Aorta (tissue), 5 donors: ENCODE measurements around the gene FBXW8. TPM values are rescaled to one million over a fixed set of nuclear protein-coding genes. Genes with fewer than 3 reads are reported as not detected.

Source experiments
- ATAC-seq: fragments of 200-7000 bp; cut with Tn5 transposase; one replicate; pipeline ENCODE4 v1.9.1; 2022; ENCODE audit warnings: moderate library complexity; ENCODE audit not compliant: low FRiP score
- DNase-seq, 2 donors: peaks; one replicate each; pipeline ENCODE4 v3.0.0-alpha.2; 2020
- H3K27ac ChIP-seq, 2 donors: one replicate each; pipeline ENCODE4 v1.5.1; 2013; ENCODE audit warnings: low read length in 2 of 2, mild to moderate bottlenecking in 2 of 2, moderate library complexity in 2 of 2, control low read depth in 1 of 2, inconsistent platforms in 1 of 2, low read depth in 1 of 2
- H3K27me3 ChIP-seq, 2 donors: one replicate each; pipeline ENCODE4 v1.6.1; 2013; ENCODE audit warnings: control low read depth in 1 of 2, low read length in 1 of 2, mild to moderate bottlenecking in 1 of 2, moderate library complexity in 1 of 2; ENCODE audit not compliant: insufficient read depth in 2 of 2, control insufficient read depth in 1 of 2
- H3K36me3 ChIP-seq, 2 donors: one replicate each; pipeline ENCODE4 v1.6.1; 2013; ENCODE audit warnings: control low read depth in 1 of 2, low read length in 1 of 2, mild to moderate bottlenecking in 1 of 2; ENCODE audit not compliant: insufficient read depth in 2 of 2, control insufficient read depth in 1 of 2
- H3K4me1 ChIP-seq, 2 donors: one replicate each; pipeline ENCODE4 v1.6.1; 2013; ENCODE audit warnings: low read length in 2 of 2, control low read depth in 1 of 2, mild to moderate bottlenecking in 1 of 2, moderate library complexity in 1 of 2; ENCODE audit not compliant: insufficient read depth in 2 of 2, control insufficient read depth in 1 of 2
- H3K4me3 ChIP-seq, 2 donors: one replicate each; pipeline ENCODE4 v1.5.1; 2013; ENCODE audit warnings: low read length in 2 of 2, control low read depth in 1 of 2, mild to moderate bottlenecking in 1 of 2
- H3K9me3 ChIP-seq: one replicate; pipeline ENCODE4 v1.6.1; 2013; ENCODE audit warnings: mild to moderate bottlenecking, low read length; ENCODE audit not compliant: control insufficient read depth
- WGBS, 2 donors: extraction: QIAGEN DNeasy Blood & Tissue Kit; methylation state at CpG; one replicate each; pipeline ENCODE4 v1.1.7; 2013; 5-methylcytosine and 5-hydroxymethylcytosine counted together
- intact Hi-C, 2 donors: fragments of 100-400 bp; cut with DNase I; formaldehyde crosslinking; loops; one replicate each; pipeline versions ENCODE4 v1.14.2 to v1.15.0; 2022
- polyA plus RNA-seq, 2 donors: library from polyadenylated mRNA; stranded (reverse); fragments of 200-250 nt; gene quantifications; one replicate each; pipeline ENCODE4 v1.2.3, GENCODE V29; 2013
- total RNA-seq, 2 donors: library from RNA; stranded (reverse); fragmentation: NEBNext Ultra II Directional; extraction: Animal tissue kit (Norgen Biotek cat#: 25700); gene quantifications; one replicate each; pipeline ENCODE4 v1.2.1, GENCODE V29; 2021
- donor health status: healthy with polysubstance abuse.
- donor health status: Bipolar disorder and iron deficiency.
- donor health status: DM: no; HTN: no; CAD: no.
- donor health status: DM: no; HTN: no; CAD: no.
- donor health status: DM: yes; HTN: yes; CAD: no.

The FBXW8 gene
- total and polyA plus RNA-seq, 4 donors = 2.3 to 18.7 (median 8.6) TPM

- Histone ChIP-seq H3K27ac (no peak overlapping the region), H3K9me3 (no peaks in the 10 kb centered on the region), H3K27me3 (no peaks in the 10 kb centered on the region), H3K4me1 (peaks cover 0 to 5% of the 10 kb centered on the region in 2 donors), H3K4me3 (no peak overlapping the region), H3K36me3 (no peaks in the 10 kb centered on the region)
- no peak for DNase-seq
- no peak for ATAC-seq
- WGBS, 2 donors = 96 to 100% methylated on average over 1 of the region's 1 CpG
- intact Hi-C loops = no loop called here
Observed at GRCh38 chr12:116915326-116915725, 4.6 kb downstream of the FBXW8 start.

DNA sequence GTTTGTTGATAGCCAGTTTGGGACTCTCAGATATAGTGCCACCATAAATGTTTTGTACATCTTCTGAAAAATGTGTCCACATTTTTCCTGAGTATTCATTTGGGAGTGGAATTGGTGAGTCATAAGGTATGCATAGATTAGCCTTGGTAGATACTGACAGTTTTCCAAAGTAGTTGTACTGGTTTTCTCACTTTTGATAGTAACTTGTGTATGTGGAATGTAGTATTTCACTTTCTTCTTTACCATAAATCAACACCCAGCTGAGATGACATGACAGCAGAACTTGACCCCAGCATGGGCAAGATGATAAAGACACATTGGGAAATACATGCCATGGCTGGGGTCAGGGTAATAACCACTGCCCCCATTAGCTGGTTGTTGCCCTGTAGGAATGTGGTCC lies 5.4 kb downstream of the FBXW8 start:
- H3K4me1 ChIP-seq = peaks cover 1 to 9% of the 10 kb centered on the region in 2 donors
- intact Hi-C loops = no loop called here
- DNase-seq (no peak), ATAC-seq (no peak)
- no peaks in the 10 kb centered on the region for H3K27me3 ChIP-seq
- H3K36me3 ChIP-seq = no peaks in the 10 kb centered on the region
- no peak overlapping the region for H3K4me3 ChIP-seq
- H3K9me3 ChIP-seq = no peaks in the 10 kb centered on the region
- H3K27ac ChIP-seq = no peak overlapping the region

DNA sequence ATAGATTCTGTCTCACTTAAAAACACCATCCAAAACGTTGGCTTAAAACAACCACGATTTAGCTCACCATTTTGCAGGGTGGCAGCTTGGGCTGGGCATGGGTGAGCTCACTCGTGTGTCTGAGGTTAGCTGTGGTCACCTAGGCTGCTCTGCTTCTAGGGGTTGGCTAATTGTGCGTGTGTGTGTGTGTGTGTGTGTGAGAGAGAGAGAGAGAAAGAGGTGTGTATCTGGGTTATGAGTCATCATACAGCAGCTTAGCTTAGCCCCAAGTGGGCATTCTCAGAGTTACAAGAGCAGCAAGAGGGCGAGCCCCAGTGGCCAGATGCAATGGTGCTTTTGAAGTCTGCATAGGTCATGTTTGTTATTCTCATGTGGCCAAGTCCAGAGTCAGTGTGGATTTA lies 6.0 kb downstream of the FBXW8 start:
- Histone ChIP-seq H3K4me1 (peaks cover 1 to 9% of the 10 kb centered on the region in 2 donors), H3K9me3 (no peaks in the 10 kb centered on the region), H3K4me3 (no peak overlapping the region), H3K27ac (no peak overlapping the region), H3K27me3 (no peaks in the 10 kb centered on the region), H3K36me3 (no peaks in the 10 kb centered on the region)
- WGBS, 2 donors = 78 to 83% methylated on average over 5 of the region's 5 CpGs
- no peak for DNase-seq
- ATAC-seq = no peak
- intact Hi-C loops = no loop called here

GRCh38 chr12:116918464-116918863 lies 7.7 kb downstream of the FBXW8 start:
- Histone ChIP-seq H3K4me3 (no peak overlapping the region), H3K9me3 (no peaks in the 10 kb centered on the region), H3K36me3 (no peaks in the 10 kb centered on the region), H3K4me1 (peaks cover 1 to 6% of the 10 kb centered on the region in 2 donors), H3K27me3 (no peaks in the 10 kb centered on the region), H3K27ac (no peak overlapping the region)
- ATAC-seq (no peak), DNase-seq (no peak)
- 94 to 98% methylated on average over 2 of the region's 2 CpGs for WGBS, 2 donors
- intact Hi-C loops = no loop called here

- ATAC-seq (no peak), DNase-seq (no peak)
- Histone ChIP-seq H3K27me3 (no peaks in the 10 kb centered on the region), H3K9me3 (no peaks in the 10 kb centered on the region), H3K36me3 (no peaks in the 10 kb centered on the region), H3K27ac (no peak overlapping the region), H3K4me1 (peaks cover 1 to 6% of the 10 kb centered on the region in 2 donors), H3K4me3 (no peak overlapping the region)
- intact Hi-C loops = no loop called here
- WGBS, 2 donors = 66 to 75% methylated on average over 4 of the region's 4 CpGs
Observed at GRCh38 chr12:116919247-116919661, 8.5 kb downstream of the FBXW8 start.

DNA sequence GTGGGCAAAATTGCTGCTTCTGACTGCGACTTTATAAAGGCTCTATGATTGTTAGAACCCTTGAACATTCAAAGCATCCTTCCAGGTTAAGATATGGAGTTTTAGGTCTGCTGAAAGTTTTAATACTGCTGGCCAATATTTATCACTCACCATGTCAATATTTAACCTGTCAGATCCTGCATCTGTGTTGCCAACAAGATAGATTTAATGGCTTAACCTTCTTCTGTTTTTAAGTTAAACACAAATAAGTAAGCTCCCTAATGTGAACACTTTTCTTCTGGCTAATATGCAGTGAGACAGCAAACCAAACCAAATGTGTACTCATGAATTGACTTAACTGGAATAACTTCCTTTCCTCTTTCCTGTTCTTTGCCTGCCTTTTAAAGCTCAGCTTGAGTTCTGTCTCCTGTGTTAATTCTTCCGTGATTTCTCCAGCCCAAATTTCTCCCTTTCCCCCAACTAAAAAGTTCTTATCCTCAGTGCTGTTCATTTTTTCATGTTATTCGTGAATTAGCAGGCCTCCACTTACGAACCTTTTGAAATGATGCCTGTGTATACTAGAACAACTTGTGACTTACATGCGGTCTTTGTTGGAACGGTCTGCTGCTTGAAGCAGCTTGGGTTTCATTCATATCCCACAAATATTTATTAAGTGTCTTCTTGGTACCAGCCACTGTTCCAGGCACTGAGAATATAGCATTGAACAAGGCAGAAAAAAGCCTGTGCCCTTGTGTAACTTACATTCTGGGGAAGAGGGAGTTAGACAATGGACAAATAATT lies 9.1 kb downstream of the FBXW8 start:
- no peaks in the 10 kb centered on the region for H3K9me3 ChIP-seq
- WGBS, 2 donors = 51 to 65% methylated on average over 6 of the region's 6 CpGs
- ATAC-seq (no peak), DNase-seq (no peak)
- no peak overlapping the region for H3K27ac ChIP-seq
- H3K36me3 ChIP-seq = no peaks in the 10 kb centered on the region
- intact Hi-C loops = no loop called here
- H3K27me3 ChIP-seq = no peaks in the 10 kb centered on the region
- peaks cover 1 to 6% of the 10 kb centered on the region in 2 donors for H3K4me1 ChIP-seq
- H3K4me3 ChIP-seq = no peak overlapping the region

DNA sequence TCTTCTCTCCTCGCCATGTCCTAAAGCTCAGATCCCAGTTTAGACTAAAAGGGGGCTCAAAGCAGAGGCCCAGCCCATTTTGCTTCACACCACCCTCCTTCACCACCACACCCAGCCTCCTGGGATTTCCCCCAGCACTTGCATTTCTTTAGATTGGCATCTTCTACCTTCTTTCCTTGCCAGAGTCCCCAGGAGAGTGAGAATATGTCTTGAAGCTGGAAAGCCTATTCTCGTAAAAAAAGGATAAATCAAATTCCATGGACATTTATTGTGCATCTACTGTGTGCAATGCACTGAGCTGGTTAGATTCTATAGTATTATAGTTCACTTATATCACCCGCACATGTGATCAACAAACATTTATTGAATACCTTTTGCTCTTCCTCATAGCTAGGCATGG lies 10.2 kb downstream of the FBXW8 start:
- WGBS, 2 donors = 64 to 70% methylated on average over 3 of the region's 3 CpGs
- Histone ChIP-seq H3K4me3 (no peak overlapping the region), H3K9me3 (no peaks in the 10 kb centered on the region), H3K36me3 (no peaks in the 10 kb centered on the region), H3K27ac (no peak overlapping the region), H3K4me1 (peaks cover 4 to 6% of the 10 kb centered on the region in 2 donors), H3K27me3 (no peaks in the 10 kb centered on the region)
- no peak for ATAC-seq
- intact Hi-C loops = no loop called here
- DNase-seq = no peak

DNA sequence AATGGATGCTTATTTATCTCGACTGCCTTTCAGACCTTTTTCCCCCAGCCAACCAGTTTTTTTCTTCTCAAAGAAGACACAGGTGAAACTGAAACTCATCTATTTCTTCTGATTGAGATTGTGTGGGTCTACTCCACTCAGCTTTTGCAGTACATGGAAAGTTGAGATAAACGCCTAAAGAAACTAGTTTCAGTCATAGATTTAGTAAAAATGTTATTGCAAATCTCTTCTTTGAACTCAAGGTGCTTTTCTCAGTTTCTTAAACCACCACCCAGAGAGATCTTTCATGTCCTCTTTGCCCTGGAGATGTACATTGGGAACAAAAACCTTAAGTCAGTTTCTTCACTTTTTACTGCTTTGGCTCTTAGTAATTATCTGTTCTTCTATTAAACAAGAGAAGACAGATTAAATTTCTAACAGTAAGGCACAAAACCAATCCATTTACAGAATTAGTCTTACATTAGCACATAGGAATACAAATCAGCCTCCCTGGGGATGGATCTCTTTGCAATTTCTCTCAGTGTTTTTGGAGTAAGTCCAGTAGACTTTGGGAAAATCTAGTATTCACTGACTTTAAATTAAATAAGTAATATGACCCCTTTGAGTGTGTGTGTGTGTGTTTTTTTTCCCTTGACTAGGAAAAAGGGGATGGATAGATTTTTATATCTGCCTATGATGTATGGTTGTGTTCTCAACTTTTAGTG lies 11.6 kb downstream of the FBXW8 start:
- intact Hi-C loops = no loop called here
- ATAC-seq = no peak

More for the DNA sequence above, 11.6 kb downstream of the FBXW8 start:
- no peaks in the 10 kb centered on the region for H3K9me3 ChIP-seq
- no peak overlapping the region for H3K27ac ChIP-seq
- no peaks in the 10 kb centered on the region for H3K36me3 ChIP-seq
- H3K4me1 ChIP-seq = peaks cover 8 to 9% of the 10 kb centered on the region in 2 donors
- no peak overlapping the region for H3K4me3 ChIP-seq
- H3K27me3 ChIP-seq = no peaks in the 10 kb centered on the region
- WGBS, 2 donors = 79 to 86% methylated on average over 2 of the region's 2 CpGs
- no peak for DNase-seq
